HepG2 (cell line): Measurements from ENCODE around the gene ALOXE3. TPM values are rescaled to one million over a fixed set of nuclear protein-coding genes. Genes with fewer than 3 reads are reported as not detected.

Source experiments
- CTCF ChIP-seq: sonication (generic); formaldehyde crosslinking; IDR thresholded peaks from 2 replicates; pipeline ENCODE4 v1.5.0; 2020; ENCODE audit warnings: mild to moderate bottlenecking, missing genetic modification reagents, moderate library complexity
- GABPB1 ChIP-seq: IDR thresholded peaks from 2 replicates; pipeline ENCODE4 v1.6.1; 2016; ENCODE audit warnings: mild to moderate bottlenecking, missing genetic modification reagents, moderate library complexity, missing compliant biosample characterization
- KAT8 ChIP-seq: IDR thresholded peaks from 2 replicates; pipeline ENCODE4 v1.6.1; 2016; ENCODE audit warnings: missing genetic modification reagents, missing compliant biosample characterization
- KLF6 ChIP-seq: IDR thresholded peaks from 2 replicates; pipeline ENCODE4 v1.8.0; 2016; ENCODE audit warnings: missing biosample characterization, missing genetic modification reagents
- MAFG ChIP-seq: sonication (generic); formaldehyde crosslinking; IDR thresholded peaks from 2 replicates; pipeline ENCODE4 v1.5.1; 2020; ENCODE audit warnings: mild to moderate bottlenecking, missing genetic modification reagents
- MEIS2 ChIP-seq: sonication (generic); formaldehyde crosslinking; IDR thresholded peaks from 2 replicates; pipeline ENCODE4 v1.9.0; 2021; ENCODE audit warnings: mild to moderate bottlenecking, missing genetic modification reagents
- MTF1 ChIP-seq: sonication (generic); formaldehyde crosslinking; IDR thresholded peaks from 2 replicates; pipeline ENCODE4 v1.5.0; 2020; ENCODE audit warnings: missing genetic modification reagents
- NRL ChIP-seq: sonication (generic); formaldehyde crosslinking; IDR thresholded peaks from 2 replicates; pipeline ENCODE4 v1.5.0; 2020; ENCODE audit warnings: missing genetic modification reagents, mild to moderate bottlenecking, moderate library complexity, borderline replicate concordance
- PTBP1 ChIP-seq: fragments of 200-400 bp; formaldehyde crosslinking; IDR thresholded peaks from 2 replicates; pipeline ENCODE4 v1.6.1; 2018; ENCODE audit warnings: low read length, low read depth; ENCODE audit not compliant: poor library complexity, severe bottlenecking
- SRSF1 ChIP-seq: fragments of 200-400 bp; formaldehyde crosslinking; optimal IDR thresholded peaks from 2 replicates; pipeline ENCODE3; 2017; ENCODE audit warnings: mild to moderate bottlenecking, low read depth, low read length, moderate library complexity
- ZBTB21 ChIP-seq: sonication (generic); formaldehyde crosslinking; IDR thresholded peaks from 2 replicates; pipeline ENCODE4 v1.4.0; 2020; ENCODE audit warnings: missing genetic modification reagents
- ZNF280B ChIP-seq: sonication (generic); formaldehyde crosslinking; IDR thresholded peaks from 2 replicates; pipeline ENCODE4 v1.5.0; 2020; ENCODE audit warnings: missing genetic modification reagents, mild to moderate bottlenecking, borderline replicate concordance
- ZNF777 ChIP-seq: sonication (generic); formaldehyde crosslinking; IDR thresholded peaks from 2 replicates; pipeline ENCODE4 v1.4.0; 2020; ENCODE audit warnings: missing genetic modification reagents
- polyA plus RNA-seq, 8 experiments: library from polyadenylated mRNA; depleted of rRNA in 3 of 8; stranded (reverse) in 7 of 8; unstranded in 1 of 8; fragments of >200 nt; fragmentation: Illumina TruSeq in 4 of 8; extraction: Trizol in 4 of 8; gene quantifications; 2 replicates each; pipeline versions ENCODE4 v1.2.1 to v1.2.3, GENCODE V29; 2011 to 2016; ENCODE audit warnings: low read depth in 4 of 8, missing spikeins in 1 of 8, mixed read lengths in 1 of 8; ENCODE audit not compliant: insufficient read depth in 1 of 8
- total RNA-seq, 5 experiments: library from RNA; depleted of rRNA; stranded (reverse); fragments of >200 nt; fragmentation: Illumina TruSeq; extraction: Trizol; gene quantifications; 2 replicates each; pipeline ENCODE4 v1.2.3, GENCODE V29; 2016; ENCODE audit warnings: low read depth in 1 of 5
- TF ChIP-seq, protein P1 (sequence below): IDR thresholded peaks from 2 replicates; pipeline ENCODE4 v1.6.1; 2016; ENCODE audit warnings: low read depth, control low read depth
- TF ChIP-seq, protein P2 (sequence below): sonication (generic); formaldehyde crosslinking; IDR thresholded peaks from 2 replicates; pipeline ENCODE4 v1.5.0; 2020; ENCODE audit warnings: mild to moderate bottlenecking, missing genetic modification reagents, borderline replicate concordance
- TF ChIP-seq, protein P3 (sequence below): sonication (generic); formaldehyde crosslinking; IDR thresholded peaks from 2 replicates; pipeline ENCODE4 v1.5.1; 2020; ENCODE audit warnings: missing genetic modification reagents, mild to moderate bottlenecking, borderline replicate concordance

ALOXE3 gene
- total and polyA plus RNA-seq, 2 of the 13 experiments (the other 11 are each of a cell fraction or from before 2014, with no cell fraction given): 0.07 TPM; not detected in 1

- TF ChIP-seq MAFG (CRISPR knock-in tag) (no peak), GABPB1 (peak; percentile 56), KAT8 (CRISPR knock-in tag) (0 out of 2 replicates have a peak, but pooled peaks have one; percentile 14), NRL (CRISPR knock-in tag) (no peak), CTCF (no peak), ZBTB21 (CRISPR knock-in tag) (no peak), PTBP1 (no peak), ZNF777 (CRISPR knock-in tag) (no peak), SRSF1 (no peak), KLF6 (CRISPR knock-in tag) (no peak; the same call in 1 of the 2 replicates), MTF1 (CRISPR knock-in tag) (no peak), ZNF280B (CRISPR knock-in tag) (no peak), MEIS2 (CRISPR knock-in tag) (no peak)
- TF ChIP-seq, protein P1, sequence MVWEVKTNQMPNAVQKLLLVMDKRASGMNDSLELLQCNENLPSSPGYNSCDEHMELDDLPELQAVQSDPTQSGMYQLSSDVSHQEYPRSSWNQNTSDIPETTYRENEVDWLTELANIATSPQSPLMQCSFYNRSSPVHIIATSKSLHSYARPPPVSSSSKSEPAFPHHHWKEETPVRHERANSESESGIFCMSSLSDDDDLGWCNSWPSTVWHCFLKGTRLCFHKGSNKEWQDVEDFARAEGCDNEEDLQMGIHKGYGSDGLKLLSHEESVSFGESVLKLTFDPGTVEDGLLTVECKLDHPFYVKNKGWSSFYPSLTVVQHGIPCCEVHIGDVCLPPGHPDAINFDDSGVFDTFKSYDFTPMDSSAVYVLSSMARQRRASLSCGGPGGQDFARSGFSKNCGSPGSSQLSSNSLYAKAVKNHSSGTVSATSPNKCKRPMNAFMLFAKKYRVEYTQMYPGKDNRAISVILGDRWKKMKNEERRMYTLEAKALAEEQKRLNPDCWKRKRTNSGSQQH (CRISPR knock-in tag): no peak
- TF ChIP-seq, protein P2, sequence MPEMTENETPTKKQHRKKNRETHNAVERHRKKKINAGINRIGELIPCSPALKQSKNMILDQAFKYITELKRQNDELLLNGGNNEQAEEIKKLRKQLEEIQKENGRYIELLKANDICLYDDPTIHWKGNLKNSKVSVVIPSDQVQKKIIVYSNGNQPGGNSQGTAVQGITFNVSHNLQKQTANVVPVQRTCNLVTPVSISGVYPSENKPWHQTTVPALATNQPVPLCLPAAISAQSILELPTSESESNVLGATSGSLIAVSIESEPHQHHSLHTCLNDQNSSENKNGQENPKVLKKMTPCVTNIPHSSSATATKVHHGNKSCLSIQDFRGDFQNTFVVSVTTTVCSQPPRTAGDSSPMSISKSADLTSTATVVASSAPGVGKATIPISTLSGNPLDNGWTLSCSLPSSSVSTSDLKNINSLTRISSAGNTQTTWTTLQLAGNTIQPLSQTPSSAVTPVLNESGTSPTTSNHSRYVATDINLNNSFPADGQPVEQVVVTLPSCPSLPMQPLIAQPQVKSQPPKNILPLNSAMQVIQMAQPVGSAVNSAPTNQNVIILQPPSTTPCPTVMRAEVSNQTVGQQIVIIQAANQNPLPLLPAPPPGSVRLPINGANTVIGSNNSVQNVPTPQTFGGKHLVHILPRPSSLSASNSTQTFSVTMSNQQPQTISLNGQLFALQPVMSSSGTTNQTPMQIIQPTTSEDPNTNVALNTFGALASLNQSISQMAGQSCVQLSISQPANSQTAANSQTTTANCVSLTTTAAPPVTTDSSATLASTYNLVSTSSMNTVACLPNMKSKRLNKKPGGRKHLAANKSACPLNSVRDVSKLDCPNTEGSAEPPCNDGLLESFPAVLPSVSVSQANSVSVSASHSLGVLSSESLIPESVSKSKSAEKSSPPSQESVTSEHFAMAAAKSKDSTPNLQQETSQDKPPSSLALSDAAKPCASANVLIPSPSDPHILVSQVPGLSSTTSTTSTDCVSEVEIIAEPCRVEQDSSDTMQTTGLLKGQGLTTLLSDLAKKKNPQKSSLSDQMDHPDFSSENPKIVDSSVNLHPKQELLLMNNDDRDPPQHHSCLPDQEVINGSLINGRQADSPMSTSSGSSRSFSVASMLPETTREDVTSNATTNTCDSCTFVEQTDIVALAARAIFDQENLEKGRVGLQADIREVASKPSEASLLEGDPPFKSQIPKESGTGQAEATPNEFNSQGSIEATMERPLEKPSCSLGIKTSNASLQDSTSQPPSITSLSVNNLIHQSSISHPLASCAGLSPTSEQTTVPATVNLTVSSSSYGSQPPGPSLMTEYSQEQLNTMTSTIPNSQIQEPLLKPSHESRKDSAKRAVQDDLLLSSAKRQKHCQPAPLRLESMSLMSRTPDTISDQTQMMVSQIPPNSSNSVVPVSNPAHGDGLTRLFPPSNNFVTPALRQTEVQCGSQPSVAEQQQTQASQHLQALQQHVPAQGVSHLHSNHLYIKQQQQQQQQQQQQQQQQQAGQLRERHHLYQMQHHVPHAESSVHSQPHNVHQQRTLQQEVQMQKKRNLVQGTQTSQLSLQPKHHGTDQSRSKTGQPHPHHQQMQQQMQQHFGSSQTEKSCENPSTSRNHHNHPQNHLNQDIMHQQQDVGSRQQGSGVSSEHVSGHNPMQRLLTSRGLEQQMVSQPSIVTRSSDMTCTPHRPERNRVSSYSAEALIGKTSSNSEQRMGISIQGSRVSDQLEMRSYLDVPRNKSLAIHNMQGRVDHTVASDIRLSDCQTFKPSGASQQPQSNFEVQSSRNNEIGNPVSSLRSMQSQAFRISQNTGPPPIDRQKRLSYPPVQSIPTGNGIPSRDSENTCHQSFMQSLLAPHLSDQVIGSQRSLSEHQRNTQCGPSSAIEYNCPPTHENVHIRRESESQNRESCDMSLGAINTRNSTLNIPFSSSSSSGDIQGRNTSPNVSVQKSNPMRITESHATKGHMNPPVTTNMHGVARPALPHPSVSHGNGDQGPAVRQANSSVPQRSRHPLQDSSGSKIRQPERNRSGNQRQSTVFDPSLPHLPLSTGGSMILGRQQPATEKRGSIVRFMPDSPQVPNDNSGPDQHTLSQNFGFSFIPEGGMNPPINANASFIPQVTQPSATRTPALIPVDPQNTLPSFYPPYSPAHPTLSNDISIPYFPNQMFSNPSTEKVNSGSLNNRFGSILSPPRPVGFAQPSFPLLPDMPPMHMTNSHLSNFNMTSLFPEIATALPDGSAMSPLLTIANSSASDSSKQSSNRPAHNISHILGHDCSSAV (CRISPR knock-in tag): no peak
- TF ChIP-seq, protein P3, sequence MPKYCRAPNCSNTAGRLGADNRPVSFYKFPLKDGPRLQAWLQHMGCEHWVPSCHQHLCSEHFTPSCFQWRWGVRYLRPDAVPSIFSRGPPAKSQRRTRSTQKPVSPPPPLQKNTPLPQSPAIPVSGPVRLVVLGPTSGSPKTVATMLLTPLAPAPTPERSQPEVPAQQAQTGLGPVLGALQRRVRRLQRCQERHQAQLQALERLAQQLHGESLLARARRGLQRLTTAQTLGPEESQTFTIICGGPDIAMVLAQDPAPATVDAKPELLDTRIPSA (CRISPR knock-in tag): no peak
Measured at GRCh38 chr17:8126491-8127066, 8.3 kb upstream of the ALOXE3 start (continued).
